ENCODE measurements around the gene PRKD2. TPM values are rescaled to one million over a fixed set of nuclear protein-coding genes. Genes with fewer than 3 reads are reported as not detected.
"Not testable (repeated sequence)": the region's sequence is repeated elsewhere in the genome, so short reads cannot be mapped to it uniquely, and the experiment has no call there.

Gene PRKD2
- total RNA-seq, 1 experiment from 2014 or later = 45.1 TPM

DNA sequence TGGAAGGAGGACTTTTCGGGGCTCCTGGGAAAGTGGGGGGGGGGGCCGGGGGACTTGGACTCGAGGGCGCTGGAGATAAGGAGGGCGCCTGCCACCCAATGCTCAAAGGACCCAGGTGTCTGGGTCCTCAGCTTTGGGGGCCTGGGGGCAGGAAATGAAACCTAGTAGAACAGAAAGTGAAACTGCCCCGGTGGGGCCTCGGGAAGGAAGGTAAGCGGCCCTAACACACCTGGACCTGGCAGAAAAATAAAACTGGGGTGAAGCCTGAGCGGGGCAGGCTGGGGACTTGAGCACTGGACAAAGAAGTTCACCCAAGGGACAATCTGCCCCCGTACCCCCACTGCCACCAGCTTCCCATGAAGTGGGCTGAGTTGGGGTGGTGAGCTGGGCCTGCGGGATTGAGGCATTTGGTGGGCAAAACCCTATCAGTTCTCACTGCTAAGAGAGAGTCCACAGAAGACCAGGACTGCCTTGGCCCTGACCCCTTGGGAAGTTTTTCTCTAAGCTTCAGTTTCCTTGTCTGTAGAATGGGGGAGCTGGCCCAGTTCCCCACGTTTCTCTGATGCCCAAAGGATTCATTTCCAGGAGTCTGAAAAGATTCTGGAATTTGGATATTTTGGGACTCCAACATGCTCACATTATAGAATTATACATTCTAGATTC is 2.3 kb downstream of the PRKD2 start:
- TF ChIP-seq, protein P1, sequence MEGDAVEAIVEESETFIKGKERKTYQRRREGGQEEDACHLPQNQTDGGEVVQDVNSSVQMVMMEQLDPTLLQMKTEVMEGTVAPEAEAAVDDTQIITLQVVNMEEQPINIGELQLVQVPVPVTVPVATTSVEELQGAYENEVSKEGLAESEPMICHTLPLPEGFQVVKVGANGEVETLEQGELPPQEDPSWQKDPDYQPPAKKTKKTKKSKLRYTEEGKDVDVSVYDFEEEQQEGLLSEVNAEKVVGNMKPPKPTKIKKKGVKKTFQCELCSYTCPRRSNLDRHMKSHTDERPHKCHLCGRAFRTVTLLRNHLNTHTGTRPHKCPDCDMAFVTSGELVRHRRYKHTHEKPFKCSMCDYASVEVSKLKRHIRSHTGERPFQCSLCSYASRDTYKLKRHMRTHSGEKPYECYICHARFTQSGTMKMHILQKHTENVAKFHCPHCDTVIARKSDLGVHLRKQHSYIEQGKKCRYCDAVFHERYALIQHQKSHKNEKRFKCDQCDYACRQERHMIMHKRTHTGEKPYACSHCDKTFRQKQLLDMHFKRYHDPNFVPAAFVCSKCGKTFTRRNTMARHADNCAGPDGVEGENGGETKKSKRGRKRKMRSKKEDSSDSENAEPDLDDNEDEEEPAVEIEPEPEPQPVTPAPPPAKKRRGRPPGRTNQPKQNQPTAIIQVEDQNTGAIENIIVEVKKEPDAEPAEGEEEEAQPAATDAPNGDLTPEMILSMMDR (conservative IDR thresholded peaks at IDR 0.05; ENCODE audit: low read depth, low read length) = no peak
- no peak for TF ChIP-seq EZH2 (IDR thresholded peaks at IDR 0.05; ENCODE audit: borderline replicate concordance, low read depth, low read length, poor library complexity, severe bottlenecking)
- BruUV-seq (replicated peaks) = no TSS peak

DNA sequence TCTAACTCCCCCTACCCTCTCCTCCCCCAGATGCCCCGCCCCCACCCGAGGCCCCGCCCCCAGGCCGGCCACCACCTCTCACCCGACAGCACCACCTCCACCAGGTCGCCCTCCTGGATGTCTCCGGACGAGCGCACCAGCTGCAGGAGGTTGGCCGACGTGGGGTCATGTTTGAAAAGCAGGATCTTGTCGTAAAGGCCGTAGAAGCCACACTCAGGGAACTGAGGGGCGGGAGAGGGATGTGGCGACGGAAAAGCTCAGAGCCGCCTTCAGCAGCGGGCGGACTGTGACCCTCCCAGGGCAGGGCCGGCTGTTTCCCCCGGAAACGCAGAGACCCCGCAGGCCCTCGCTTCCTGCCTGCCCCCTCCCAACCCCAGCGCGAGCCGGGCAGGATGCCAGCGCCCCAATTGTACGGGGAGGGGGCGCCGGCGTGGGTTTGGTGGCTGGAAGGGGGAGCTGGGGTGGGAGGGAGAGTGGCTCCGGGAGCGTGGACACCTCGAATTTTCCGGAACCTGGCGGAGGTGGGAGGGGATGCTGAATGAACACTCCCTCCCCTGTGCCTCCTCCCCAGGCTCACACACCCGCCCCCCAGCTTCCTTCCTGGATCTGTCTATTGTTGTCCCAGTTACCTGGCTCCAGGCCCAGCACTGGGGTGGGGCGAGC is 3.0 kb downstream of the PRKD2 start:
- DNase-seq (ENCODE audit: low spot score) = peak; percentile 80
- intact Hi-C loops (cut with micrococcal nuclease; ENCODE audit: unreplicated experiment) = no loop called here
- H3K27ac ChIP-seq (ENCODE audit: low read depth, low read length, poor library complexity, severe bottlenecking) = peak overlapping the region; percentile 64
- H3K4me3 ChIP-seq (ENCODE audit: low read depth, low read length, poor library complexity, severe bottlenecking) = peak overlapping the region; percentile 73
- no peaks in the 10 kb centered on the region for H3K27me3 ChIP-seq (replicated peaks; ENCODE audit: insufficient read depth, low read depth, low read length, poor library complexity)
- no peaks in the 10 kb centered on the region for H3K9me3 ChIP-seq (ENCODE audit: low read depth, low read length, poor library complexity, severe bottlenecking)
- TF ChIP-seq, protein P1 (conservative IDR thresholded peaks at IDR 0.05; ENCODE audit: low read depth, low read length) = no peak
- TF ChIP-seq EZH2 (IDR thresholded peaks at IDR 0.05; ENCODE audit: borderline replicate concordance, low read depth, low read length, poor library complexity, severe bottlenecking) = no peak
- no peaks in the 10 kb centered on the region for H3K36me3 ChIP-seq (ENCODE audit: insufficient read depth, low read length, poor library complexity, severe bottlenecking)
- POLR2A ChIA-PET (ENCODE audit: low non-redundant PET) = interaction anchor here (0.6 kb wide), 1 partner anchor 113 kb away, joined by 4 read pairs; no protein-coding TSS in a partner anchor
- peaks cover 20% of the 10 kb centered on the region for H3K4me1 ChIP-seq (ENCODE audit: insufficient read depth, low read length, poor library complexity, severe bottlenecking)
- no TSS peak for BruUV-seq (replicated peaks)
- CTCF ChIA-PET = interaction anchor here (0.6 kb wide), 2 partner anchors 40 to 52 kb away, joined by 3 read pairs; no protein-coding TSS in a partner anchor

More for the DNA sequence above, 2.3 kb downstream of the PRKD2 start:
- Histone ChIP-seq H3K4me3 (ENCODE audit: low read depth, low read length, poor library complexity, severe bottlenecking) (peak overlapping the region; percentile 73), H3K27me3 (replicated peaks; ENCODE audit: insufficient read depth, low read depth, low read length, poor library complexity) (no peaks in the 10 kb centered on the region), H3K9me3 (ENCODE audit: low read depth, low read length, poor library complexity, severe bottlenecking) (no peaks in the 10 kb centered on the region), H3K36me3 (ENCODE audit: insufficient read depth, low read length, poor library complexity, severe bottlenecking) (no peaks in the 10 kb centered on the region), H3K4me1 (ENCODE audit: insufficient read depth, low read length, poor library complexity, severe bottlenecking) (peaks cover 20% of the 10 kb centered on the region), H3K27ac (ENCODE audit: low read depth, low read length, poor library complexity, severe bottlenecking) (peak overlapping the region; percentile 64)
- ChIA-PET POLR2A (ENCODE audit: low non-redundant PET) (interaction anchor here (0.6 kb wide), 1 partner anchor 114 kb away, joined by 4 read pairs; no protein-coding TSS in a partner anchor), CTCF (interaction anchor here (0.6 kb wide), 2 partner anchors 39 to 51 kb away, joined by 3 read pairs; no protein-coding TSS in a partner anchor)
- intact Hi-C loops (cut with micrococcal nuclease; ENCODE audit: unreplicated experiment) = no loop called here
- DNase-seq (ENCODE audit: low spot score) = no peak

DNA sequence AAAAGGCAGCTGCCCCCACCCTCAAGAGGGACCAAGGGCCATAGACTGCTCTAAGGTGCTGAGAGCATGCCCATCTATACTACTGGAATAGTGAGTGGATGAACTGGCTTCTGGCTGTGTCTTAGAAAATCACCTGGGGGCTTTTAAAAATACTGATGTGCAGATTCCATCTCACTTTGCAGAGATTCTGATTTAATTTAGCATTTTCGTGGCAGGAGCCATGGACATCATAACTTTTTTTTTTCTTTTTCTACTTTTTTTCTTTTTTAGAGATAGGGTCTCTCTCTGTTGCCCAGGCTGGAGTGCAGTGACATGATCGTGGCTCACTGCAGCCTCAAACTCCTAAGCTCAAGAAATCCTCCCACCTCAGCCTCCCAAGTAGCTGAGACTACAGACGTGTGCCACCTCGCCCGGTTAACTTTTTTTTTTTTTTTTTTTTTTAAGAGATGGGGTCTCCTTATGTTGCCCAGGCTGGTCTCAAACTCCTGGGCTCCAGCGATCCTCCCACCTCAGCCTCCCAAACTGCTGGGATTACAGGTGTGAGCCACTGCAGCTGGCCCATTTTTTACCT is 4.1 kb downstream of the PRKD2 start:
- H3K27me3 ChIP-seq (replicated peaks; ENCODE audit: insufficient read depth, low read depth, low read length, poor library complexity); intact Hi-C loops (cut with micrococcal nuclease; ENCODE audit: unreplicated experiment); H3K36me3 ChIP-seq (ENCODE audit: insufficient read depth, low read length, poor library complexity, severe bottlenecking); H3K4me3 ChIP-seq (ENCODE audit: low read depth, low read length, poor library complexity, severe bottlenecking); DNase-seq (ENCODE audit: low spot score); POLR2A ChIA-PET (ENCODE audit: low non-redundant PET); BruUV-seq (replicated peaks); H3K9me3 ChIP-seq (ENCODE audit: low read depth, low read length, poor library complexity, severe bottlenecking); H3K27ac ChIP-seq (ENCODE audit: low read depth, low read length, poor library complexity, severe bottlenecking): not testable (repeated sequence)
- peaks cover 20% of the 10 kb centered on the region for H3K4me1 ChIP-seq (ENCODE audit: insufficient read depth, low read length, poor library complexity, severe bottlenecking)
- CTCF ChIA-PET = interaction anchor here (0.6 kb wide), 1 partner anchor 198 kb away, joined by 4 read pairs; no protein-coding TSS in a partner anchor

Data from A673 (cell line).